OCI-LY1 (cell line): ENCODE data around the gene LRRC63.
A peak's percentile ranks its signal among the peaks of the same experiment; 100 is the strongest.

Experiments used
- H2AFZ ChIP-seq: fragments of 200-600 bp; sonication (generic), shearing (Covaris generic); 2 replicates; pipeline ENCODE4 v1.6.0; 2014; ENCODE audit warnings: antibody characterized with exemption, mild to moderate bottlenecking, low read length
- H3F3A ChIP-seq: fragments of 200-600 bp; sonication (generic), shearing (Covaris generic); 2 replicates; pipeline ENCODE4 v1.6.0; 2014; ENCODE audit warnings: mild to moderate bottlenecking, antibody characterized with exemption, low read length, moderate library complexity; ENCODE audit not compliant: insufficient read depth
- H3K27ac ChIP-seq: fragments of 200-600 bp; sonication (generic); 2 replicates; pipeline ENCODE4 v1.5.1; 2014; ENCODE audit warnings: low read length, mixed run types, mild to moderate bottlenecking, low read depth; ENCODE audit not compliant: poor library complexity, severe bottlenecking
- H3K27me3 ChIP-seq: fragments of 200-600 bp; sonication (generic); 2 replicates; pipeline ENCODE4 v1.6.0; 2014; ENCODE audit warnings: antibody characterized with exemption, mild to moderate bottlenecking, low read length, moderate library complexity; ENCODE audit not compliant: insufficient read depth
- H3K36me3 ChIP-seq: fragments of 200-600 bp; sonication (generic); 2 replicates; pipeline ENCODE4 v1.6.1; 2014; ENCODE audit warnings: mild to moderate bottlenecking, antibody characterized with exemption, low read length, moderate library complexity, mixed read lengths; ENCODE audit not compliant: insufficient read depth
- H3K4me1 ChIP-seq: fragments of 200-600 bp; sonication (generic); 2 replicates; pipeline ENCODE4 v1.5.1; 2014; ENCODE audit warnings: mild to moderate bottlenecking, low read length, moderate library complexity; ENCODE audit not compliant: insufficient read depth, severe bottlenecking
- H3K4me2 ChIP-seq: fragments of 200-600 bp; sonication (generic), shearing (Covaris generic); 2 replicates; pipeline ENCODE4 v1.6.1; 2014; ENCODE audit warnings: low read length
- H3K4me3 ChIP-seq: fragments of 200-600 bp; sonication (generic); 2 replicates; pipeline ENCODE4 v1.5.1; 2014; ENCODE audit warnings: low read length, low read depth, mild to moderate bottlenecking, mixed read lengths; ENCODE audit not compliant: poor library complexity, severe bottlenecking
- H3K79me2 ChIP-seq: fragments of 200-600 bp; shearing (Covaris generic); 2 replicates; pipeline ENCODE4 v1.6.1; 2016; ENCODE audit warnings: mixed run types, low read length, mixed read lengths; ENCODE audit not compliant: insufficient read depth
- H3K9ac ChIP-seq: fragments of 200-600 bp; sonication (generic), shearing (Covaris generic); 2 replicates; pipeline ENCODE4 v1.6.1; 2014; ENCODE audit warnings: mild to moderate bottlenecking, low read length, mixed read lengths
- H3K9me2 ChIP-seq: fragments of 200-600 bp; sonication (generic), shearing (Covaris generic); 2 replicates; pipeline ENCODE4 v1.6.1; 2014; ENCODE audit warnings: low read depth, mild to moderate bottlenecking, low read length, mixed read lengths
- H3K9me3 ChIP-seq: fragments of 200-600 bp; shearing (Covaris generic); 2 replicates; pipeline ENCODE4 v1.6.1; 2014; ENCODE audit warnings: low read length, mixed read lengths
- H4K20me1 ChIP-seq: fragments of 200-600 bp; sonication (generic), shearing (Covaris generic); 2 replicates; pipeline ENCODE4 v1.6.0; 2016; ENCODE audit warnings: mild to moderate bottlenecking, low read length; ENCODE audit not compliant: insufficient read depth
- CTCF ChIP-seq: fragments of 200-600 bp; sonication (generic), shearing (Covaris generic); IDR thresholded peaks from 2 replicates; pipeline ENCODE4 v1.5.1; 2017; ENCODE audit warnings: mild to moderate bottlenecking, antibody characterized with exemption, low read length, moderate library complexity, mixed read lengths
- EZH2 ChIP-seq: fragments of 200-600 bp; sonication (generic), shearing (Covaris generic); IDR thresholded peaks from 2 replicates; pipeline ENCODE4 v1.8.0; 2017; ENCODE audit warnings: borderline replicate concordance, mixed run types, mild to moderate bottlenecking, antibody characterized with exemption, low read length, moderate library complexity, mixed read lengths

Gene LRRC63

GRCh38 chr13:46181840-46182490 is 29.8 kb upstream of the LRRC63 start, which contains the start of gene LCP1:
Gene LCP1, minus strand, starts transcription at chr13:46182177. Its CDS starts 22,515 bp downstream, at chr13:46159662.
- Histone ChIP-seq H3K4me1 (peaks cover 48% of the 10 kb centered on the region), H3K9me3 (no peaks in the 10 kb centered on the region), H3K4me2 (peak within 1 kb of the TSS; percentile 66), H3F3A (peaks cover 4% of the 10 kb centered on the region; the same call in 1 of the 2 replicates), H3K36me3 (peaks cover 34% of the 10 kb centered on the region), H3K9me2 (no peaks in the 10 kb centered on the region), H3K79me2 (peaks cover 50% of the 10 kb centered on the region), H2AFZ (peak within 1 kb of the TSS; percentile 87; the same call in 1 of the 2 replicates), H3K27me3 (no peaks in the 10 kb centered on the region), H3K27ac (peak within 1 kb of the TSS; percentile 99), H3K9ac (peak within 1 kb of the TSS; percentile 80), H4K20me1 (no peaks in the 10 kb centered on the region), H3K4me3 (peak within 1 kb of the TSS; percentile 85)
- TF ChIP-seq CTCF (no peak), EZH2 (no peak)

DNA sequence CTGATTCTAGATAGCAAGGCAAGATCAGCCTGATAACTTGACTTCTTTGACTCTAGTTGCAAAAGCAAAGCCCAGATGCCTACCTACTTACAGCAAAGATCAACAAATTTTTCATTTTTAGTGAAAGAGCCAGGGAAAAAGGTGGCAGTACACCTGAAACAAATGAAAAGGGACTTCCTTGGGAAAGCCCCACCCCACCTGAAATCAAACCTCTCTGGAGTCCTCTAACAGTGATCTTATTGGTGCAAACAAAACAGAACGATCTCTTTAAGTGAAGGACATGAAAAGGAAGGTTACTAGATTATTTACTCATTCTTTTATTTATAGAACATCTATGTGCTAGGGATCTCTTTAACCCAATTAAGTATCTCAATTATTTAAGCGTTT is 29.2 kb upstream of the LRRC63 start:
- H3K27ac ChIP-seq = peak overlapping the region; percentile 99
- TF ChIP-seq EZH2 (no peak), CTCF (no peak)
- peak overlapping the region; percentile 85 for H3K4me3 ChIP-seq
- H3K9ac ChIP-seq = peak overlapping the region; percentile 80
- H2AFZ ChIP-seq = no peak overlapping the region
- H3K79me2 ChIP-seq = peaks cover 45% of the 10 kb centered on the region
- H3K4me2 ChIP-seq = peak overlapping the region; percentile 66
- no peaks in the 10 kb centered on the region for H3K9me3 ChIP-seq
- no peaks in the 10 kb centered on the region for H3K9me2 ChIP-seq
- no peaks in the 10 kb centered on the region for H3K27me3 ChIP-seq
- H4K20me1 ChIP-seq = no peaks in the 10 kb centered on the region
- H3K36me3 ChIP-seq = peaks cover 31% of the 10 kb centered on the region
- peaks cover 43% of the 10 kb centered on the region for H3K4me1 ChIP-seq
- peaks cover 4% of the 10 kb centered on the region; the same call in 1 of the 2 replicates for H3F3A ChIP-seq

- Histone ChIP-seq H3K4me3 (peak overlapping the region; percentile 85), H3K9me2 (no peaks in the 10 kb centered on the region), H3K79me2 (peaks cover 37% of the 10 kb centered on the region), H2AFZ (peak overlapping the region; percentile 87; the same call in 1 of the 2 replicates), H3K4me2 (peak overlapping the region; percentile 66), H3K27ac (peak overlapping the region; percentile 99), H3K9ac (peak overlapping the region; percentile 80), H3K36me3 (peaks cover 23% of the 10 kb centered on the region; the same call in 1 of the 2 replicates), H3K9me3 (no peaks in the 10 kb centered on the region), H3K4me1 (peaks cover 35% of the 10 kb centered on the region), H4K20me1 (no peaks in the 10 kb centered on the region), H3K27me3 (no peaks in the 10 kb centered on the region), H3F3A (peaks cover 4% of the 10 kb centered on the region; the same call in 1 of the 2 replicates)
- no peak for TF ChIP-seq EZH2
- TF ChIP-seq CTCF = no peak
Measured at GRCh38 chr13:46183018-46183946, 28.4 kb upstream of the LRRC63 start.
